Vagina (tissue), 2 donors: ENCODE data around the gene ALB. TPM values are rescaled to one million over a fixed set of nuclear protein-coding genes. Genes with fewer than 3 reads are reported as not detected.

ENCODE experiments used
- DNase-seq, 2 donors: peaks; one replicate each; pipeline ENCODE4 v3.0.0-alpha.2; 2017; ENCODE audit errors: extremely low spot score in 2 of 2
- H3K27ac ChIP-seq: fragments of 200-600 bp; sonication (generic); one replicate; pipeline ENCODE4 v1.5.1; 2019
- H3K27me3 ChIP-seq: fragments of 200-600 bp; sonication (generic); one replicate; pipeline ENCODE4 v1.5.1; 2019
- H3K36me3 ChIP-seq, 2 donors: fragments of 200-600 bp; sonication (generic); one replicate each; pipeline ENCODE4 v1.5.1; 2017 to 2019
- H3K4me1 ChIP-seq: fragments of 200-600 bp; sonication (generic); one replicate; pipeline ENCODE4 v1.5.1; 2019
- H3K4me3 ChIP-seq, 2 donors: fragments of 200-600 bp; sonication (generic); 1 replicate in 1 of 2; 2 replicates in 1 of 2; pipeline ENCODE4 v1.5.1; 2016 to 2019
- H3K9me3 ChIP-seq: fragments of 200-600 bp; sonication (generic); one replicate; pipeline ENCODE4 v1.5.1; 2019
- POLR2A ChIP-seq, 2 donors: fragments of 450-650 bp; IDR thresholded peaks; one replicate each; pipeline ENCODE4 v1.6.1; 2017; ENCODE audit warnings: antibody characterized with exemption in 2 of 2, mild to moderate bottlenecking in 2 of 2, moderate library complexity in 2 of 2
- POLR2AphosphoS5 ChIP-seq, 2 donors: sonication (generic); formaldehyde crosslinking; IDR thresholded peaks; one replicate each; pipeline ENCODE4 v1.9.0; 2017; ENCODE audit warnings: antibody characterized with exemption in 2 of 2, mild to moderate bottlenecking in 2 of 2, low read depth in 1 of 2; ENCODE audit not compliant: insufficient read depth in 1 of 2
- intact Hi-C: fragments of 100-400 bp; cut with DNase I; formaldehyde crosslinking; loops from one replicate; pipeline ENCODE4 v1.15.1; 2023
- total RNA-seq: library from RNA; depleted of rRNA; stranded (reverse); fragments of >200 nt; gene quantifications from one replicate; pipeline ENCODE4 v1.2.3, GENCODE V29; 2016
- TF ChIP-seq, protein P1 (sequence below), 3 experiments: fragments of 450-650 bp in 2 of 3; fragments of 200-600 bp in 1 of 3; sonication (generic) in 1 of 3; IDR thresholded peaks; one replicate each; pipeline ENCODE4 v1.5.1; 2017 to 2019; ENCODE audit warnings: antibody characterized with exemption in 3 of 3, mild to moderate bottlenecking in 2 of 3, moderate library complexity in 2 of 3

ALB gene
- total RNA-seq, 1 donor from 2014 or later, result not detected

DNA sequence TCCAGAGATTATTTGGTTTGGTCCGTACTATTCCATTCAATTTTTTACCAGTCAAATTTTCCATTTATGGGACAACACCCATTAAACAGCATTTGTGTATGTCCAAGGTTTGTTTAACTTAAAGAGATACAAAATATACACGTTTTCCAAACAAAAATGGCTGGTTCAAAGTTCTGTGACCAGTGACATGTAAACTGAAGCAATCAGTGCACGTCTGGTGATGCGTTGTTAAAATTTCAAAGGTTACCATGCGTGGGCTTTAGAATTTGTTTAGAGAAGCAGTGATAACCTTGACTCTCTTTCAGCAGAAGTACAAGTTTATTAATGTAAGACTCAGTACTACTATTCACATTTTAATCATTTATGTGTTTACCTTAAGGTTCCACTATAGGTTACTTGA lies 25.2 kb upstream of the ALB start:
- intact Hi-C loops, result no loop called here
- Histone ChIP-seq H3K27me3 (no peaks in the 10 kb centered on the region), H3K9me3 (no peaks in the 10 kb centered on the region), H3K4me1 (no peaks in the 10 kb centered on the region), H3K4me3 (no peak overlapping the region), H3K36me3 (no peaks in the 10 kb centered on the region), H3K27ac (no peak overlapping the region)
- DNase-seq, result no peak
- TF ChIP-seq, protein P1, sequence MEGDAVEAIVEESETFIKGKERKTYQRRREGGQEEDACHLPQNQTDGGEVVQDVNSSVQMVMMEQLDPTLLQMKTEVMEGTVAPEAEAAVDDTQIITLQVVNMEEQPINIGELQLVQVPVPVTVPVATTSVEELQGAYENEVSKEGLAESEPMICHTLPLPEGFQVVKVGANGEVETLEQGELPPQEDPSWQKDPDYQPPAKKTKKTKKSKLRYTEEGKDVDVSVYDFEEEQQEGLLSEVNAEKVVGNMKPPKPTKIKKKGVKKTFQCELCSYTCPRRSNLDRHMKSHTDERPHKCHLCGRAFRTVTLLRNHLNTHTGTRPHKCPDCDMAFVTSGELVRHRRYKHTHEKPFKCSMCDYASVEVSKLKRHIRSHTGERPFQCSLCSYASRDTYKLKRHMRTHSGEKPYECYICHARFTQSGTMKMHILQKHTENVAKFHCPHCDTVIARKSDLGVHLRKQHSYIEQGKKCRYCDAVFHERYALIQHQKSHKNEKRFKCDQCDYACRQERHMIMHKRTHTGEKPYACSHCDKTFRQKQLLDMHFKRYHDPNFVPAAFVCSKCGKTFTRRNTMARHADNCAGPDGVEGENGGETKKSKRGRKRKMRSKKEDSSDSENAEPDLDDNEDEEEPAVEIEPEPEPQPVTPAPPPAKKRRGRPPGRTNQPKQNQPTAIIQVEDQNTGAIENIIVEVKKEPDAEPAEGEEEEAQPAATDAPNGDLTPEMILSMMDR (IDR thresholded peaks at IDR 0.05), result no peak
- no peak for TF ChIP-seq POLR2A (IDR thresholded peaks at IDR 0.05)
- TF ChIP-seq POLR2AphosphoS5 (IDR thresholded peaks at IDR 0.05; ENCODE audit: insufficient read depth in 1 of 2, low read depth in 1 of 2), result no peak

DNA sequence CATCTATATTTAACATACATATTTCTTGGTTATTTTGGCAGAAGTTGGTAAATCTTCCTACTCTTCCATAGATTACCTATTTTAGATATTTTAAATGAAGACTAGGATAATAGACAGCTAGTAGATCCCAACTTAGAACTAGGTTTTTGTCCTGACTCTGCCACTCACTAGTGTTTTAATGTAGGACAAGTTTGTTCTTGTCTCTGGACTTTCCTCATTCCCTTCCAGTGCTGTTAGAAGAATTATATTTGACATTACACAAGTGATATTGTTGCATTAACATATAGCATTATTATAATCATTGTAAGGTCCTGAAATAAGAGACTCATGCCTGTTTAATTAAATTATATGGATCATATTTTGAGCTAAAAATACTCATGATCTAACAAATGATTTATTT lies 24.1 kb upstream of the ALB start:
- TF ChIP-seq POLR2AphosphoS5 (IDR thresholded peaks at IDR 0.05; ENCODE audit: insufficient read depth in 1 of 2, low read depth in 1 of 2) (no peak), POLR2A (IDR thresholded peaks at IDR 0.05) (no peak)
- TF ChIP-seq, protein P1 (IDR thresholded peaks at IDR 0.05), result no peak
- H3K36me3 ChIP-seq, result no peaks in the 10 kb centered on the region
- H3K4me3 ChIP-seq, result no peak overlapping the region
- no peak overlapping the region for H3K27ac ChIP-seq
- intact Hi-C loops, result no loop called here
- H3K4me1 ChIP-seq, result no peaks in the 10 kb centered on the region
- H3K27me3 ChIP-seq, result no peaks in the 10 kb centered on the region
- no peak for DNase-seq
- H3K9me3 ChIP-seq, result no peaks in the 10 kb centered on the region

DNA sequence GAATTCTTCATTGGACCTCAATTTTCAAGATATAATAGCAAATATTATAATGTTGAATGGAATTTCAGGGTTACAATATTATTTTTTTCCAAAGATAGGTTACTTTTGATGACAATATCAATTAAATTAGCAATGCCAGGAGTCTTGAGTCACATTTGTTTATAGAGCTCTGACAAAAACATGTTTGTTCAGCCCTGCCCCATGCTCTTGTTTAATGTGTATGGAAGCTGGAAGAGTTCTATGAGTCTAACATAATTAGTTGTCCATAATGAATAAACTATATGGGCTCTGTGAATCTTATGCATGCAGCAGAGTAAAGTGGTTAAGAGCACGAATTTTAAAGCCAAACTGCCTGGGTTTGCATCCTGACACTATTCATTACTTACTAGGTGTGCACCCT lies 22.9 kb upstream of the ALB start:
- Histone ChIP-seq H3K27ac (no peak overlapping the region), H3K27me3 (no peaks in the 10 kb centered on the region), H3K4me3 (no peak overlapping the region), H3K36me3 (no peaks in the 10 kb centered on the region), H3K4me1 (no peaks in the 10 kb centered on the region), H3K9me3 (no peaks in the 10 kb centered on the region)
- DNase-seq, result no peak
- intact Hi-C loops, result no loop called here
- TF ChIP-seq POLR2AphosphoS5 (IDR thresholded peaks at IDR 0.05; ENCODE audit: insufficient read depth in 1 of 2, low read depth in 1 of 2) (no peak), POLR2A (IDR thresholded peaks at IDR 0.05) (no peak)
- TF ChIP-seq, protein P1 (IDR thresholded peaks at IDR 0.05), result no peak

DNA sequence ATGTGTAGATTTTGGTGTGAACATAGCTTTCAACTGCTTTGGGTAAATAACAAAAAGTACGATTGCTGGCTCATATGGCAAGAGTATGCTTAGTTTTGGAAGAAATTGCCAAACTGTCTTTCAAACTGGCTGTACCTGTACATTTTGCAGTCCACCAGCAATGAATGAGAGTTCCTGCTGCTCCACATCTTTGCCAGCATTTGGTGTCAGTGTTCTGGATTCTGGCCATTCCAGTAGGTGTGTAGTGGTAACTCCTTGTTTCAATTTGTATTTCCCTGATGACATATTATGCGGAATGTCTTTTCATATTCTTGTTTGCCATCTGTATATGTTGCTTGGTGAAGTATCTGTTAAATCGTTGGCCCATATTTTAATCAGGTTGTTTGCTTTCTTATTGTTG lies 20.6 kb upstream of the ALB start:
- Histone ChIP-seq H3K9me3 (no peaks in the 10 kb centered on the region), H3K27me3 (no peaks in the 10 kb centered on the region), H3K27ac (no peak overlapping the region), H3K4me3 (no peak overlapping the region), H3K36me3 (no peaks in the 10 kb centered on the region), H3K4me1 (no peaks in the 10 kb centered on the region)
- intact Hi-C loops, result no loop called here
- TF ChIP-seq POLR2AphosphoS5 (IDR thresholded peaks at IDR 0.05; ENCODE audit: insufficient read depth in 1 of 2, low read depth in 1 of 2) (no peak), POLR2A (IDR thresholded peaks at IDR 0.05) (no peak)
- TF ChIP-seq, protein P1 (IDR thresholded peaks at IDR 0.05), result no peak
- DNase-seq, result no peak

DNA sequence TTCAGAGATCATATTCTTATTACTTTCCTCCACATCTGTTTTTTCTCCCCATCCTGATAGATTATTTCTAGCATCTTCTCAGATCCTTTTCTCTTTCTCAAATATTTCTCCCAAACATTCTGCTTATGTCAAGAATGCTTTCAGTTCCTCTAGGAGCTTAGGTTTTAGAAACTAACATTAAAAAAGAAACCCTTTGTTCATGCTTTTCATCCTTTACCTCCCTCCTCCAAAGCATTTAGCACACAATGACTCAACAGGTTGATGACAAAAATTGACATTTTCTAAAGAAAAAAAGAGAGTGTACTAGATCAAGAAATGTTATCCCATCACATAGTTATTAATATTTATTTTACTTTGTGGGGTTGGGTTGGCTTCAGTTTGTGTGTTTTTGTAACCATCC lies 16.5 kb upstream of the ALB start:
- TF ChIP-seq POLR2A (IDR thresholded peaks at IDR 0.05) (no peak), POLR2AphosphoS5 (IDR thresholded peaks at IDR 0.05; ENCODE audit: insufficient read depth in 1 of 2, low read depth in 1 of 2) (no peak)
- TF ChIP-seq, protein P1 (IDR thresholded peaks at IDR 0.05), result no peak
- no peaks in the 10 kb centered on the region for H3K4me1 ChIP-seq
- H3K27me3 ChIP-seq, result no peaks in the 10 kb centered on the region
- H3K9me3 ChIP-seq, result no peaks in the 10 kb centered on the region
- intact Hi-C loops, result no loop called here
- no peak overlapping the region for H3K27ac ChIP-seq
- DNase-seq, result no peak
- no peaks in the 10 kb centered on the region for H3K36me3 ChIP-seq
- H3K4me3 ChIP-seq, result no peak overlapping the region
